Measurements from ENCODE around the gene SNRPD3.

- no peak for TF ChIP-seq CTCF (conservative IDR thresholded peaks at IDR 0.05; ENCODE audit: low read depth, low read length)
- no peak for TF ChIP-seq EZH2 (IDR thresholded peaks at IDR 0.05; ENCODE audit: borderline replicate concordance, low read depth, low read length, poor library complexity, severe bottlenecking)
These were observed 39.5 kb upstream of the SNRPD3 start for GRCh38 chr22:24516301-24516737.

All from A673 (cell line).